NCI-H2171 (cell line): ENCODE results near the gene RGS6.

Source experiments
- DNase-seq: peaks from one replicate; lab custom pipeline; 2025; lab: John Stamatoyannopoulos, UW

RGS6 gene

GRCh38 chr14:72014486-72014885, 82.3 kb downstream of the RGS6 start:
- DNase-seq, result no peak

GRCh38 chr14:72017290-72017689, 85.1 kb downstream of the RGS6 start:
- no peak for DNase-seq

GRCh38 chr14:72023128-72024042, 91.2 kb downstream of the RGS6 start:
- no peak for DNase-seq

- no peak for DNase-seq
Measured at GRCh38 chr14:72024043-72024407, 91.8 kb downstream of the RGS6 start.

- DNase-seq, result no peak
Measured at GRCh38 chr14:72024504-72024903, 92.3 kb downstream of the RGS6 start.

GRCh38 chr14:72026536-72026935, 94.3 kb downstream of the RGS6 start:
- DNase-seq, result no peak

- no peak for DNase-seq
Measured at GRCh38 chr14:72027061-72027460, 94.8 kb downstream of the RGS6 start.

- no peak for DNase-seq
Measured at GRCh38 chr14:72033365-72033764, 101.1 kb downstream of the RGS6 start.

- DNase-seq, result no peak
Measured at GRCh38 chr14:72040528-72040927, 108.3 kb downstream of the RGS6 start.

GRCh38 chr14:72045271-72045670, 113.0 kb downstream of the RGS6 start:
- no peak for DNase-seq

- DNase-seq, result no peak
Measured at GRCh38 chr14:72045885-72046284, 113.7 kb downstream of the RGS6 start.

- no peak for DNase-seq
Measured at GRCh38 chr14:72049462-72049861, 117.2 kb downstream of the RGS6 start.

GRCh38 chr14:72052356-72052755, 120.1 kb downstream of the RGS6 start:
- DNase-seq, result no peak

GRCh38 chr14:72053651-72054050, 121.4 kb downstream of the RGS6 start:
- DNase-seq, result no peak

GRCh38 chr14:72054911-72055310, 122.7 kb downstream of the RGS6 start:
- no peak for DNase-seq

- DNase-seq, result no peak
Measured at GRCh38 chr14:72057701-72058285, 125.6 kb downstream of the RGS6 start.

- no peak for DNase-seq
Measured at GRCh38 chr14:72060460-72060859, 128.2 kb downstream of the RGS6 start.

- DNase-seq, result no peak
Measured at GRCh38 chr14:72060917-72061316, 128.7 kb downstream of the RGS6 start.

- DNase-seq, result no peak
Measured at GRCh38 chr14:72061718-72062117, 129.5 kb downstream of the RGS6 start.

- no peak for DNase-seq
Measured at GRCh38 chr14:72063761-72064282, 131.6 kb downstream of the RGS6 start.

- no peak for DNase-seq
Measured at GRCh38 chr14:72064501-72064900, 132.3 kb downstream of the RGS6 start.

GRCh38 chr14:72070458-72070857, 138.2 kb downstream of the RGS6 start:
- DNase-seq, result no peak

- DNase-seq, result no peak
Measured at GRCh38 chr14:72075649-72076334, 143.6 kb downstream of the RGS6 start.
